ENCODE measurements around the gene MYO3B.

DNA sequence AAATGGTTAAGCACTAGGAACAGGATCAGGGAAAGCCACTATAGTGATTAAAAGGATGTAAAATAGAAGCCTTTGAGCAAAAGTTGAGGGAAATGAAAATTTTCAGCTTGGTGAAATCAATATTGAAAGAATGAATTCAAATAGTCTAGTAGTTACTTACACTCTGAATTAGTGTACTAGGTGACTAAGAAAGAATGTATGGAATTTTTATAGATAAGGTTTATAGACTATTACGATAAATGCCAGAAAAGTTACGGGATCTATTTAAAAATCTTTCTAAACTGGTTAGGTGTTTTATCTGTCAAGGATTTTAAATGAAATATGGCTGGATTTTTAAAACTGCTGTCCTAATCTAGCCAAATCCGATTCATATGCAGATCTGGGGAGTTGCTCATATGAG lies 208.6 kb downstream of the MYO3B start:
- TF ChIP-seq POLR2AphosphoS5 (IDR thresholded peaks at IDR 0.05; ENCODE audit: low read depth, low read length) (no peak), POLR2A (IDR thresholded peaks at IDR 0.05; ENCODE audit: low read depth, low read length) (no peak)

Measured in GM12891 (cell line).